MM.1S (cell line): Measurements from ENCODE around the gene TTLL5.

Experiments used
- DNase-seq: peaks from one replicate; pipeline ENCODE4 v3.0.0-alpha.2; 2015
- H2AFZ ChIP-seq: fragments of 300-600 bp; sonication (generic); 2 replicates; pipeline ENCODE4 v1.6.0; 2016; ENCODE audit warnings: antibody characterized with exemption, low read length
- H3F3A ChIP-seq: fragments of 300-600 bp; sonication (generic); 2 replicates; pipeline ENCODE4 v1.6.1; 2016; ENCODE audit warnings: mild to moderate bottlenecking, antibody characterized with exemption, low read length, moderate library complexity, mixed read lengths; ENCODE audit not compliant: insufficient read depth
- H3K27ac ChIP-seq: fragments of 300-600 bp; sonication (generic); 2 replicates; pipeline ENCODE4 v1.5.1; 2016; ENCODE audit warnings: mild to moderate bottlenecking, low read length
- H3K27me3 ChIP-seq: fragments of 300-600 bp; sonication (generic); replicated peaks from 2 replicates; pipeline ENCODE4 v1.6.0; 2016; ENCODE audit warnings: low read length; ENCODE audit not compliant: insufficient read depth
- H3K36me3 ChIP-seq: fragments of 300-600 bp; sonication (generic); replicated peaks from 2 replicates; pipeline ENCODE4 v1.6.1; 2016; ENCODE audit warnings: mild to moderate bottlenecking, low read length, mixed read lengths; ENCODE audit not compliant: insufficient read depth
- H3K4me1 ChIP-seq: fragments of 300-600 bp; sonication (generic); 2 replicates; pipeline ENCODE4 v1.6.1; 2016; ENCODE audit warnings: low read length, mixed read lengths
- H3K4me2 ChIP-seq: fragments of 300-600 bp; sonication (generic); 2 replicates; pipeline ENCODE4 v1.6.0; 2016; ENCODE audit warnings: low read depth, low read length
- H3K4me3 ChIP-seq: fragments of 300-600 bp; sonication (generic); 2 replicates; pipeline ENCODE4 v1.5.1; 2016; ENCODE audit warnings: low read length, mixed read lengths
- H3K79me2 ChIP-seq: fragments of 300-600 bp; sonication (generic); 2 replicates; pipeline ENCODE4 v1.6.1; 2016; ENCODE audit warnings: mixed run types, low read length, mixed read lengths
- H3K9ac ChIP-seq: fragments of 300-600 bp; sonication (generic); 2 replicates; pipeline ENCODE4 v1.6.1; 2016; ENCODE audit warnings: low read length, mixed read lengths
- H3K9me2 ChIP-seq: fragments of 300-600 bp; sonication (generic); replicated peaks from 2 replicates; pipeline ENCODE4 v1.6.1; 2016; ENCODE audit warnings: mild to moderate bottlenecking, low read length, mixed read lengths; ENCODE audit not compliant: insufficient read depth
- H3K9me3 ChIP-seq: fragments of 300-600 bp; sonication (generic); replicated peaks from 2 replicates; pipeline ENCODE4 v1.6.1; 2016; ENCODE audit warnings: mild to moderate bottlenecking, low read length, mixed read lengths; ENCODE audit not compliant: insufficient read depth
- H4K20me1 ChIP-seq: fragments of 300-600 bp; sonication (generic); 2 replicates; pipeline ENCODE4 v1.6.1; 2016; ENCODE audit warnings: mild to moderate bottlenecking, low read length, moderate library complexity, mixed read lengths; ENCODE audit not compliant: insufficient read depth
- CTCF ChIP-seq: fragments of 300-600 bp; sonication (generic); IDR thresholded peaks from 2 replicates; pipeline ENCODE4 v1.5.1; 2016; ENCODE audit warnings: antibody characterized with exemption, low read length, mixed read lengths
- EZH2 ChIP-seq: fragments of 300-600 bp; sonication (generic); optimal IDR thresholded peaks from 2 replicates; pipeline ENCODE3; 2017; ENCODE audit warnings: low read depth, mild to moderate bottlenecking, antibody characterized with exemption, low read length, mixed read lengths
- EZH2phosphoT487 ChIP-seq: fragments of 300-600 bp; sonication (generic); IDR thresholded peaks from 2 replicates; pipeline ENCODE4 v1.6.1; 2018; ENCODE audit warnings: antibody characterized with exemption, low read length

Gene TTLL5

GRCh38 chr14:75910048-75910447, 249.0 kb downstream of the TTLL5 start:
- Histone ChIP-seq H4K20me1 (no peaks in the 10 kb centered on the region), H3K27me3 (no peaks in the 10 kb centered on the region), H3K4me1 (no peaks in the 10 kb centered on the region), H3K79me2 (no peaks in the 10 kb centered on the region), H3K36me3 (no peaks in the 10 kb centered on the region), H3K9me3 (no peaks in the 10 kb centered on the region), H3K9me2 (no peaks in the 10 kb centered on the region), H2AFZ (no peak overlapping the region), H3K4me2 (no peak overlapping the region), H3K27ac (no peak overlapping the region), H3K4me3 (no peak overlapping the region), H3F3A (no peaks in the 10 kb centered on the region), H3K9ac (no peak overlapping the region)
- DNase-seq = no peak
- TF ChIP-seq EZH2phosphoT487 (no peak), CTCF (no peak), EZH2 (no peak)

- Histone ChIP-seq H4K20me1 (no peaks in the 10 kb centered on the region), H3K36me3 (no peaks in the 10 kb centered on the region), H3K27ac (no peak overlapping the region), H3K9ac (no peak overlapping the region), H3K4me3 (no peak overlapping the region), H2AFZ (no peak overlapping the region), H3K4me2 (no peak overlapping the region), H3K9me3 (no peaks in the 10 kb centered on the region), H3K9me2 (no peaks in the 10 kb centered on the region), H3K4me1 (no peaks in the 10 kb centered on the region), H3F3A (no peaks in the 10 kb centered on the region), H3K79me2 (no peaks in the 10 kb centered on the region), H3K27me3 (no peaks in the 10 kb centered on the region)
- no peak for DNase-seq
- TF ChIP-seq CTCF (no peak), EZH2phosphoT487 (no peak), EZH2 (no peak)
Observed at GRCh38 chr14:75911883-75912282, 250.8 kb downstream of the TTLL5 start.

GRCh38 chr14:75913183-75913582, 252.1 kb downstream of the TTLL5 start:
- Histone ChIP-seq H3F3A (no peaks in the 10 kb centered on the region), H3K79me2 (no peaks in the 10 kb centered on the region), H3K4me2 (no peak overlapping the region), H3K4me1 (no peaks in the 10 kb centered on the region), H3K27me3 (no peaks in the 10 kb centered on the region), H3K27ac (no peak overlapping the region), H3K4me3 (no peak overlapping the region), H3K36me3 (no peaks in the 10 kb centered on the region), H3K9me2 (no peaks in the 10 kb centered on the region), H4K20me1 (no peaks in the 10 kb centered on the region), H3K9me3 (no peaks in the 10 kb centered on the region), H2AFZ (no peak overlapping the region), H3K9ac (no peak overlapping the region)
- no peak for DNase-seq
- no peak for TF ChIP-seq EZH2phosphoT487
- TF ChIP-seq EZH2 = no peak
- TF ChIP-seq CTCF = no peak
